Uterus (tissue), 4 donors: ENCODE data around the gene PUM1. TPM values are rescaled to one million over a fixed set of nuclear protein-coding genes. Genes with fewer than 3 reads are reported as not detected.

Experiments
- DNase-seq, 2 donors: peaks; one replicate each; pipeline ENCODE4 v3.0.0-alpha.2; 2019 to 2020
- H3K27ac ChIP-seq, 2 donors: fragments of 200-600 bp; sonication (generic); 1 replicate in 1 of 2; 2 replicates in 1 of 2; pipeline ENCODE4 v1.5.1; 2016 to 2018
- H3K27me3 ChIP-seq, 2 donors: fragments of 200-600 bp; sonication (generic); one replicate each; pipeline ENCODE4 v1.5.1; 2018 to 2019; ENCODE audit warnings: control low read depth in 1 of 2
- H3K36me3 ChIP-seq, 2 donors: fragments of 200-600 bp; sonication (generic); one replicate each; pipeline ENCODE4 v1.5.1; 2019; ENCODE audit warnings: control low read depth in 1 of 2
- H3K4me1 ChIP-seq, 2 donors: fragments of 200-600 bp; sonication (generic); one replicate each; pipeline ENCODE4 v1.5.1; 2018 to 2019; ENCODE audit warnings: control low read depth in 1 of 2
- H3K4me3 ChIP-seq, 2 donors: fragments of 200-600 bp; sonication (generic); 1 replicate in 1 of 2; 2 replicates in 1 of 2; pipeline ENCODE4 v1.5.1; 2018 to 2019; ENCODE audit warnings: mild to moderate bottlenecking in 1 of 2
- H3K9me3 ChIP-seq, 2 donors: fragments of 200-600 bp; sonication (generic); one replicate each; pipeline ENCODE4 v1.5.1; 2019; ENCODE audit warnings: control low read depth in 1 of 2
- POLR2A ChIP-seq, 2 donors: fragments of 450-650 bp; IDR thresholded peaks; one replicate each; pipeline ENCODE4 v1.6.1; 2016; ENCODE audit warnings: antibody characterized with exemption in 2 of 2, mild to moderate bottlenecking in 1 of 2, moderate library complexity in 1 of 2
- intact Hi-C: fragments of 100-400 bp; cut with DNase I; formaldehyde crosslinking; loops from one replicate; pipeline ENCODE4 v1.15.1; 2023; ENCODE audit warnings: low total_unique reads
- total RNA-seq, 4 donors: library from RNA; depleted of rRNA in 3 of 4; stranded (reverse); fragments of >200 nt in 3 of 4; gene quantifications; one replicate each; pipeline versions ENCODE4 v1.1.0 to v1.2.4, GENCODE V29; 2014 to 2023
- TF ChIP-seq, protein P1 (sequence below), 4 experiments: fragments of 200-600 bp in 2 of 4; fragments of 450-650 bp in 2 of 4; sonication (generic) in 2 of 4; IDR thresholded peaks; one replicate each; pipeline ENCODE4 v1.5.1; 2016 to 2019; ENCODE audit warnings: antibody characterized with exemption in 4 of 4, mild to moderate bottlenecking in 2 of 4, moderate library complexity in 1 of 4
- donor health status: DM: yes; HTN: yes; CAD: no.

The PUM1 gene
- total RNA-seq, 4 donors from 2014 or later: 42.9 to 152 (median 113) TPM

DNA sequence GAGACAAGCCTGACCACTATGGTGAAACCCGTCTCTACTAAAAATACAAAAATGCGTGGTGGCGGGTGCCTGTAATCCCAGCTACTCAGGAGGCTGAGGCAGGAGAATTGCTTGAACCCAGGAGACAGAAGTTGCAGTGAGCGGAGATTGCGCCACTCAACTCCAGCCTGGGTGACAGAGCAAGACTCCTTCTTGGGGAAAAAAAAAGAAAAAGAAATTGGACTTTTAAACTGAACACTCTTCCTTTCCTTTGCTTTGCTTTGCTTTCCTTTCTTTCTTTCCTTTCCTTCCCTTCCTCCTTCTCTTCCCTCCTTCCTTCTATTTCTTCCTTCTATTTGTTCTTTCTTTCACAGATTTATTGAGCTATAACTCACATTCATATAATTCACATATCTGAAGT lies 43.3 kb upstream of the PUM1 start:
- Histone ChIP-seq H3K36me3 (no peaks in the 10 kb centered on the region), H3K4me3 (no peak overlapping the region), H3K9me3 (no peaks in the 10 kb centered on the region), H3K27ac (no peak overlapping the region), H3K4me1 (no peaks in the 10 kb centered on the region), H3K27me3 (no peaks in the 10 kb centered on the region)
- TF ChIP-seq POLR2A (IDR thresholded peaks at IDR 0.05): no peak
- TF ChIP-seq, protein P1, sequence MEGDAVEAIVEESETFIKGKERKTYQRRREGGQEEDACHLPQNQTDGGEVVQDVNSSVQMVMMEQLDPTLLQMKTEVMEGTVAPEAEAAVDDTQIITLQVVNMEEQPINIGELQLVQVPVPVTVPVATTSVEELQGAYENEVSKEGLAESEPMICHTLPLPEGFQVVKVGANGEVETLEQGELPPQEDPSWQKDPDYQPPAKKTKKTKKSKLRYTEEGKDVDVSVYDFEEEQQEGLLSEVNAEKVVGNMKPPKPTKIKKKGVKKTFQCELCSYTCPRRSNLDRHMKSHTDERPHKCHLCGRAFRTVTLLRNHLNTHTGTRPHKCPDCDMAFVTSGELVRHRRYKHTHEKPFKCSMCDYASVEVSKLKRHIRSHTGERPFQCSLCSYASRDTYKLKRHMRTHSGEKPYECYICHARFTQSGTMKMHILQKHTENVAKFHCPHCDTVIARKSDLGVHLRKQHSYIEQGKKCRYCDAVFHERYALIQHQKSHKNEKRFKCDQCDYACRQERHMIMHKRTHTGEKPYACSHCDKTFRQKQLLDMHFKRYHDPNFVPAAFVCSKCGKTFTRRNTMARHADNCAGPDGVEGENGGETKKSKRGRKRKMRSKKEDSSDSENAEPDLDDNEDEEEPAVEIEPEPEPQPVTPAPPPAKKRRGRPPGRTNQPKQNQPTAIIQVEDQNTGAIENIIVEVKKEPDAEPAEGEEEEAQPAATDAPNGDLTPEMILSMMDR (IDR thresholded peaks at IDR 0.05): no peak
- no peak for DNase-seq
- intact Hi-C loops: no loop called here

DNA sequence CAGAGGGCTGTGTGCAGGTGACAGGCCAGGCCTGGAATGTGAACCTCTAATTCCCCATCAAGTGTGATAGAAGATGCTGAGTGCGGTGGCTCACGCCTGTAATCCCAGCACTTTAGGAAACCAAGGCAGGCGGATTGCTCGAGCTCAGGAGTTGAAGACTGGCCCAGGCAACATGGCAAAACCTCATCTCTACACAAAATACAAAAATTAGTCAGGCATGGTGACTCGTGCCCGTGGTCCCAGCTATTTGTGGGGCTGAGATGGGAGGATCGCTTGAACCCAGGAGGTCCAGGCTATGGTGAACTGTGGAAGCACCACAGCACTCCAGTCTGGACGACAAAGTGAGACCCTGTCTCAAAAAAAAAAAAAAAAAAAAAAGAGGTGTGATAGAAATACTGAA lies 40.1 kb upstream of the PUM1 start:
- Histone ChIP-seq H3K9me3 (no peaks in the 10 kb centered on the region), H3K27ac (no peak overlapping the region), H3K4me1 (no peaks in the 10 kb centered on the region), H3K4me3 (no peak overlapping the region), H3K36me3 (no peaks in the 10 kb centered on the region), H3K27me3 (no peaks in the 10 kb centered on the region)
- no peak for DNase-seq
- intact Hi-C loops: no loop called here
- no peak for TF ChIP-seq POLR2A (IDR thresholded peaks at IDR 0.05)
- TF ChIP-seq, protein P1 (IDR thresholded peaks at IDR 0.05): no peak

DNA sequence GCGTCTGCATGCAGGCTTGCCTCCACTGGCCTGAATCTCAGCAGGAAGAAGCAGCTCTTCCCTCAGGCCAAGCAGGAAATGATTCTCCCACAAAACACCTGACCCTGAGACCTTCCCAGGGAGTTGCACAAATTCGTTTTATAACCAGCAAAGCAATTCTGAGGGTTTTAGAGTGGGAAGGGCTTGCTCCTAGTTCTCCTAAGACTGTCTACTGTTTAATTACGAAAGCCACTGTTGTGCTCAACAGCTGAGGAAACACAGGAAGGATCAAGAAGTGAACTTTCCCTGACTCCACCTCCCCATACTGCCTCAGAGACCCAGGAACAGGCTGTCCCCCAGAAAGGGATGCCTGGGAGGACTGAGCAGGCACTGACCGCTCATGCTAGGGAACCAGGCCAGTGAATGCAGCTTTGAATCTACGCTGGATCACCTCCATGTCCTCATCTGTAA lies 37.0 kb upstream of the PUM1 start:
- H3K4me3 ChIP-seq: no peak overlapping the region
- DNase-seq: no peak
- H3K4me1 ChIP-seq: no peaks in the 10 kb centered on the region
- TF ChIP-seq, protein P1 (IDR thresholded peaks at IDR 0.05): no peak
- TF ChIP-seq POLR2A (IDR thresholded peaks at IDR 0.05): no peak
- H3K27ac ChIP-seq: no peak overlapping the region
- no peaks in the 10 kb centered on the region for H3K27me3 ChIP-seq
- H3K36me3 ChIP-seq: no peaks in the 10 kb centered on the region
- intact Hi-C loops: no loop called here
- no peaks in the 10 kb centered on the region for H3K9me3 ChIP-seq

DNA sequence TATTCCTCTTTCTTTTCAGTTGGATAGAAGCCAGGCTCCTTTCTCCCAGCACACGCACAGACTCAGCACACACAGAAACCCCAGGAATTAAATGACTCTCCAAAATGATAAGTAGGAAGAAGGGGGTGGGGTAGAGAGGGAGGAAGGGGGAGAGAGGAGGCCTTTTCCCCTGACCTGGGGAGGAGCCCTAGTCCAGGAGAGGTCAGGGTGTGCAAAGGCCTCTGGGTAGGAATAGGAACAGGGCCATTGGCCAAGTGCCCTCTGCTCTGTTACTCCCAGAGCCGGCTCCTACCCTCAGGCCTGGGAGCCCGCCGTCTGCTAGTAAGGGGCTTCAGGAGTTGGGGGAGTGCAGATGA lies 35.6 kb upstream of the PUM1 start:
- no peak overlapping the region for H3K27ac ChIP-seq
- H3K36me3 ChIP-seq: no peaks in the 10 kb centered on the region
- no peaks in the 10 kb centered on the region for H3K27me3 ChIP-seq
- no peaks in the 10 kb centered on the region for H3K9me3 ChIP-seq
- H3K4me3 ChIP-seq: no peak overlapping the region
- no peak for TF ChIP-seq POLR2A (IDR thresholded peaks at IDR 0.05)
- TF ChIP-seq, protein P1 (IDR thresholded peaks at IDR 0.05): no peak
- H3K4me1 ChIP-seq: no peaks in the 10 kb centered on the region
- DNase-seq: no peak
- intact Hi-C loops: no loop called here

DNA sequence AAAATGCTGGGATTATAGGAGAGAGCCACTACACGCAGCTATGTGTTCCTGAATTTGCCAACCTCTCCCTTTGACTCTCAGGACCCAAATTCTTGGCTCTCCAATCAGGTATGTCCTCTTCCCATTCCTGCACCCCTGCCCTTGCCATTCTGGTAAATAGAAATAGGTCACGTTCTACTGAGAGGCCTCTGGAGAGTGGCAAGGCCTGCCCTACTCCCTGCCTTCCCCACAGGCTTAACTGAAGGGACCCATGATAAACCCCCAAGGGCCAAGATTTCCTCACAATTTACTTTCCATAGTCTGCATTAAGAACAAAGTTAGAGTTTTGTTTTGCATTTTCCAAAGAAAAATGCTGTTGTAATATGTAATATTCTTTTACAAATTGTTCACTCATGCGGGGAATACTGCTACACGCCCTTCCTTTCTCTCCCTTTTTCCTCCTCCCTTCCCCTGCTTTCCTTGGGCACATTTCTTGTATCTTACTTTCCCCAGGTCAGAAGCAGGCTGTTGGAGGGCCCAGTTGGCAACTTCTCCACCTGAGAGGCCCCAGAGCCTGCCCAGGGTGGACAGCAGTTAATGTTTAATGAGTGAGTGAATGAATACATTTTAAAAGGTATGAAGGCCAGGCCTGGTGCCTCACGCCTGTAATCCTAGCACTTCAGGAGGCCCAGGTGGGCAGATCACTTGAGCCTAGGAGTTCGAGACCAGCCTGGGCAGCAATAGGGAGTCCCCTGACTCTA lies 33.9 kb upstream of the PUM1 start:
- no peaks in the 10 kb centered on the region for H3K4me1 ChIP-seq

More for the DNA sequence above, 33.9 kb upstream of the PUM1 start:
- no peaks in the 10 kb centered on the region for H3K27me3 ChIP-seq
- no peaks in the 10 kb centered on the region for H3K9me3 ChIP-seq
- intact Hi-C loops: no loop called here
- no peak overlapping the region for H3K4me3 ChIP-seq
- no peak for DNase-seq
- TF ChIP-seq, protein P1 (IDR thresholded peaks at IDR 0.05): no peak
- no peak for TF ChIP-seq POLR2A (IDR thresholded peaks at IDR 0.05)
- no peak overlapping the region for H3K27ac ChIP-seq
- H3K36me3 ChIP-seq: no peaks in the 10 kb centered on the region
